ENCODE measurements around the gene PCBP3. TPM values are rescaled to one million over a fixed set of nuclear protein-coding genes. Genes with fewer than 3 reads are reported as not detected.

Gene PCBP3
- total RNA-seq, 1 donor from 2014 or later = not detected

- Histone ChIP-seq H3K27ac (ENCODE audit: low read depth, low read length) (no peak overlapping the region), H3K36me3 (ENCODE audit: control insufficient read depth in 3 of 3, insufficient read depth in 3 of 3, low read length in 3 of 3) (no peaks in the 10 kb centered on the region), H3K27me3 (ENCODE audit: control insufficient read depth in 3 of 3, insufficient read depth in 3 of 3, low read length in 3 of 3) (peaks cover 0 to 3% (median 2%) of the 10 kb centered on the region in 3 donors), H3K9me3 (ENCODE audit: control insufficient read depth in 3 of 3, low read length in 3 of 3) (no peaks in the 10 kb centered on the region), H3K4me3 (ENCODE audit: low read length in 3 of 3) (no peak overlapping the region), H3K9ac (ENCODE audit: low read depth in 1 of 3, low read length in 3 of 3) (no peak overlapping the region), H3K4me1 (ENCODE audit: control insufficient read depth in 3 of 3, insufficient read depth in 3 of 3, low read length in 3 of 3) (no peaks in the 10 kb centered on the region)
Measured at GRCh38 chr21:45909238-45909988, 265.9 kb downstream of the PCBP3 start.

- peaks cover 3 to 5% (median 4%) of the 10 kb centered on the region in 3 donors for H3K27me3 ChIP-seq (ENCODE audit: control insufficient read depth in 3 of 3, insufficient read depth in 3 of 3, low read length in 3 of 3)
- no peaks in the 10 kb centered on the region for H3K36me3 ChIP-seq (ENCODE audit: control insufficient read depth in 3 of 3, insufficient read depth in 3 of 3, low read length in 3 of 3)
- no peak overlapping the region for H3K4me3 ChIP-seq (ENCODE audit: low read length in 3 of 3)
- H3K27ac ChIP-seq (ENCODE audit: low read depth, low read length) = no peak overlapping the region
- no peaks in the 10 kb centered on the region for H3K9me3 ChIP-seq (ENCODE audit: control insufficient read depth in 3 of 3, low read length in 3 of 3)
- no peak overlapping the region for H3K9ac ChIP-seq (ENCODE audit: low read depth in 1 of 3, low read length in 3 of 3)
- H3K4me1 ChIP-seq (ENCODE audit: control insufficient read depth in 3 of 3, insufficient read depth in 3 of 3, low read length in 3 of 3) = no peaks in the 10 kb centered on the region
Measured at GRCh38 chr21:45910155-45910547, 266.6 kb downstream of the PCBP3 start.

GRCh38 chr21:45910548-45911221, 267.2 kb downstream of the PCBP3 start:
- no peaks in the 10 kb centered on the region for H3K9me3 ChIP-seq (ENCODE audit: control insufficient read depth in 3 of 3, low read length in 3 of 3)
- H3K4me3 ChIP-seq (ENCODE audit: low read length in 3 of 3) = no peak overlapping the region
- H3K27me3 ChIP-seq (ENCODE audit: control insufficient read depth in 3 of 3, insufficient read depth in 3 of 3, low read length in 3 of 3) = peaks cover 3 to 7% (median 6%) of the 10 kb centered on the region in 3 donors
- no peak overlapping the region for H3K9ac ChIP-seq (ENCODE audit: low read depth in 1 of 3, low read length in 3 of 3)
- H3K4me1 ChIP-seq (ENCODE audit: control insufficient read depth in 3 of 3, insufficient read depth in 3 of 3, low read length in 3 of 3) = no peaks in the 10 kb centered on the region
- no peak overlapping the region for H3K27ac ChIP-seq (ENCODE audit: low read depth, low read length)
- H3K36me3 ChIP-seq (ENCODE audit: control insufficient read depth in 3 of 3, insufficient read depth in 3 of 3, low read length in 3 of 3) = no peaks in the 10 kb centered on the region

GRCh38 chr21:45911806-45912325, 268.3 kb downstream of the PCBP3 start:
- Histone ChIP-seq H3K36me3 (ENCODE audit: control insufficient read depth in 3 of 3, insufficient read depth in 3 of 3, low read length in 3 of 3) (no peaks in the 10 kb centered on the region), H3K27ac (ENCODE audit: low read depth, low read length) (no peak overlapping the region), H3K4me3 (ENCODE audit: low read length in 3 of 3) (no peak overlapping the region), H3K9me3 (ENCODE audit: control insufficient read depth in 3 of 3, low read length in 3 of 3) (no peaks in the 10 kb centered on the region), H3K27me3 (ENCODE audit: control insufficient read depth in 3 of 3, insufficient read depth in 3 of 3, low read length in 3 of 3) (peaks cover 3 to 7% (median 6%) of the 10 kb centered on the region in 3 donors), H3K9ac (ENCODE audit: low read depth in 1 of 3, low read length in 3 of 3) (no peak overlapping the region), H3K4me1 (ENCODE audit: control insufficient read depth in 3 of 3, insufficient read depth in 3 of 3, low read length in 3 of 3) (no peaks in the 10 kb centered on the region)

GRCh38 chr21:45912611-45913417, 269.3 kb downstream of the PCBP3 start:
- no peak overlapping the region for H3K9ac ChIP-seq (ENCODE audit: low read depth in 1 of 3, low read length in 3 of 3)
- no peaks in the 10 kb centered on the region for H3K4me1 ChIP-seq (ENCODE audit: control insufficient read depth in 3 of 3, insufficient read depth in 3 of 3, low read length in 3 of 3)
- H3K36me3 ChIP-seq (ENCODE audit: control insufficient read depth in 3 of 3, insufficient read depth in 3 of 3, low read length in 3 of 3) = no peaks in the 10 kb centered on the region
- H3K9me3 ChIP-seq (ENCODE audit: control insufficient read depth in 3 of 3, low read length in 3 of 3) = no peaks in the 10 kb centered on the region
- H3K27me3 ChIP-seq (ENCODE audit: control insufficient read depth in 3 of 3, insufficient read depth in 3 of 3, low read length in 3 of 3) = peaks cover 3 to 7% (median 6%) of the 10 kb centered on the region in 3 donors
- no peak overlapping the region for H3K4me3 ChIP-seq (ENCODE audit: low read length in 3 of 3)
- no peak overlapping the region for H3K27ac ChIP-seq (ENCODE audit: low read depth, low read length)

- Histone ChIP-seq H3K9me3 (ENCODE audit: control insufficient read depth in 3 of 3, low read length in 3 of 3) (no peaks in the 10 kb centered on the region), H3K27me3 (ENCODE audit: control insufficient read depth in 3 of 3, insufficient read depth in 3 of 3, low read length in 3 of 3) (peaks cover 3 to 7% (median 6%) of the 10 kb centered on the region in 3 donors), H3K9ac (ENCODE audit: low read depth in 1 of 3, low read length in 3 of 3) (no peak overlapping the region), H3K27ac (ENCODE audit: low read depth, low read length) (no peak overlapping the region), H3K4me1 (ENCODE audit: control insufficient read depth in 3 of 3, insufficient read depth in 3 of 3, low read length in 3 of 3) (no peaks in the 10 kb centered on the region), H3K36me3 (ENCODE audit: control insufficient read depth in 3 of 3, insufficient read depth in 3 of 3, low read length in 3 of 3) (no peaks in the 10 kb centered on the region), H3K4me3 (ENCODE audit: low read length in 3 of 3) (no peak overlapping the region)
Measured at GRCh38 chr21:45913418-45913765, 269.9 kb downstream of the PCBP3 start.

GRCh38 chr21:45913886-45914285, 270.4 kb downstream of the PCBP3 start:
- H3K4me3 ChIP-seq (ENCODE audit: low read length in 3 of 3) = no peak overlapping the region
- peaks cover 3 to 7% (median 6%) of the 10 kb centered on the region in 3 donors for H3K27me3 ChIP-seq (ENCODE audit: control insufficient read depth in 3 of 3, insufficient read depth in 3 of 3, low read length in 3 of 3)
- no peaks in the 10 kb centered on the region for H3K36me3 ChIP-seq (ENCODE audit: control insufficient read depth in 3 of 3, insufficient read depth in 3 of 3, low read length in 3 of 3)
- H3K9ac ChIP-seq (ENCODE audit: low read depth in 1 of 3, low read length in 3 of 3) = no peak overlapping the region
- no peak overlapping the region for H3K27ac ChIP-seq (ENCODE audit: low read depth, low read length)
- no peaks in the 10 kb centered on the region for H3K4me1 ChIP-seq (ENCODE audit: control insufficient read depth in 3 of 3, insufficient read depth in 3 of 3, low read length in 3 of 3)
- no peaks in the 10 kb centered on the region for H3K9me3 ChIP-seq (ENCODE audit: control insufficient read depth in 3 of 3, low read length in 3 of 3)

- H3K27ac ChIP-seq (ENCODE audit: low read depth, low read length) = no peak overlapping the region
- H3K27me3 ChIP-seq (ENCODE audit: control insufficient read depth in 3 of 3, insufficient read depth in 3 of 3, low read length in 3 of 3) = peaks cover 3 to 10% (median 6%) of the 10 kb centered on the region in 3 donors
- H3K4me3 ChIP-seq (ENCODE audit: low read length in 3 of 3) = no peak overlapping the region
- H3K9me3 ChIP-seq (ENCODE audit: control insufficient read depth in 3 of 3, low read length in 3 of 3) = no peaks in the 10 kb centered on the region
- H3K4me1 ChIP-seq (ENCODE audit: control insufficient read depth in 3 of 3, insufficient read depth in 3 of 3, low read length in 3 of 3) = no peaks in the 10 kb centered on the region
- no peaks in the 10 kb centered on the region for H3K36me3 ChIP-seq (ENCODE audit: control insufficient read depth in 3 of 3, insufficient read depth in 3 of 3, low read length in 3 of 3)
- no peak overlapping the region for H3K9ac ChIP-seq (ENCODE audit: low read depth in 1 of 3, low read length in 3 of 3)
Measured at GRCh38 chr21:45914321-45914845, 270.9 kb downstream of the PCBP3 start.

GRCh38 chr21:45916011-45916840, 272.7 kb downstream of the PCBP3 start:
- Histone ChIP-seq H3K9ac (ENCODE audit: low read depth in 1 of 3, low read length in 3 of 3) (no peak overlapping the region), H3K4me3 (ENCODE audit: low read length in 3 of 3) (no peak overlapping the region), H3K4me1 (ENCODE audit: control insufficient read depth in 3 of 3, insufficient read depth in 3 of 3, low read length in 3 of 3) (no peaks in the 10 kb centered on the region)

More at GRCh38 chr21:45916011-45916840, 272.7 kb downstream of the PCBP3 start:
- Histone ChIP-seq H3K9me3 (ENCODE audit: control insufficient read depth in 3 of 3, low read length in 3 of 3) (no peaks in the 10 kb centered on the region), H3K27me3 (ENCODE audit: control insufficient read depth in 3 of 3, insufficient read depth in 3 of 3, low read length in 3 of 3) (peaks cover 2 to 13% (median 3%) of the 10 kb centered on the region in 3 donors), H3K27ac (ENCODE audit: low read depth, low read length) (no peak overlapping the region), H3K36me3 (ENCODE audit: control insufficient read depth in 3 of 3, insufficient read depth in 3 of 3, low read length in 3 of 3) (no peaks in the 10 kb centered on the region)

Measured in skeletal muscle tissue (tissue), 4 donors.